ENCODE results near the gene BCLAF3. TPM values are rescaled to one million over a fixed set of nuclear protein-coding genes. Genes with fewer than 3 reads are reported as not detected.

Gene BCLAF3
- total and polyA plus RNA-seq, 9 of the 15 experiments (the other 6 are each of a cell fraction or from before 2014, with no cell fraction given) = 0.73 to 4.6 (median 2.5) TPM

- H3K4me2 ChIP-seq (ENCODE audit: insufficient read depth, low read length) = no peak overlapping the region
- no peaks in the 10 kb centered on the region for H3K9me1 ChIP-seq (ENCODE audit: control insufficient read depth, insufficient read depth, low read length)
- in situ Hi-C loops (cut with MboI) = no loop called here
- POLR2A ChIA-PET = no interaction called here
- no peak overlapping the region for H3K9ac ChIP-seq (ENCODE audit: insufficient read depth in 1 of 2, low read depth in 2 of 2, low read length in 2 of 2)
- intact Hi-C loops (cut with micrococcal nuclease) = no loop called here
- ATAC-seq = no peak
- H3K4me1 ChIP-seq (replicated peaks in 1 of 2; ENCODE audit: control insufficient read depth in 2 of 2, insufficient read depth in 2 of 2, low read length in 2 of 2) = peaks cover 4 to 9% of the 10 kb centered on the region in 2 experiments; a peak in 2 of 5 replicates
- WGBS (ENCODE audit: insufficient coverage, low coverage, missing lambda C conversion rate) = 83% methylated on average over 1 of the region's 3 CpGs
- no TSS peak for BruUV-seq (replicated peaks)
- no peaks in the 10 kb centered on the region for H4K20me1 ChIP-seq (replicated peaks; ENCODE audit: control insufficient read depth, insufficient read depth, low read length)
- CTCF ChIA-PET (ENCODE audit: low intra/inter-chr PET ratio) = no interaction called here
- H3K4me3 ChIP-seq = no peak overlapping the region
- TF ChIP-seq ZNF764 (CRISPR knock-in tag; IDR thresholded peaks at IDR 0.05; ENCODE audit: low read depth) (no peak), GABPB1 (CRISPR knock-in tag; IDR thresholded peaks at IDR 0.05) (no peak), IRF9 (tag; IDR thresholded peaks at IDR 0.05) (no peak), ZNF57 (CRISPR knock-in tag; IDR thresholded peaks at IDR 0.05) (no peak), ZNF140 (CRISPR knock-in tag; IDR thresholded peaks at IDR 0.05) (no peak)
- H3K9me3 ChIP-seq (replicated peaks; ENCODE audit: control insufficient read depth, insufficient read depth, low read depth, low read length) = no peaks in the 10 kb centered on the region
- H3K79me2 ChIP-seq (ENCODE audit: control insufficient read depth, insufficient read depth, low read length) = no peaks in the 10 kb centered on the region
- no peak overlapping the region for H2AFZ ChIP-seq (ENCODE audit: low read depth, low read length)
- H3K36me3 ChIP-seq (ENCODE audit: control insufficient read depth, insufficient read depth, low read length) = no peaks in the 10 kb centered on the region
- FAIRE-seq = no peak
- DNase-seq (ENCODE audit: extremely low read depth in 1 of 4, low spot score in 3 of 4) = no peak
- no peaks in the 10 kb centered on the region for H3K27me3 ChIP-seq (ENCODE audit: control insufficient read depth in 2 of 2, insufficient read depth in 2 of 2, low read length in 2 of 2)
- no peak overlapping the region for H3K27ac ChIP-seq (ENCODE audit: extremely low read depth, low read depth, low read length)
Observed at GRCh38 chrX:19986531-19986930, 4.3 kb downstream of the BCLAF3 start.

GRCh38 chrX:19981947-19982346 is 8.9 kb downstream of the BCLAF3 start:
- Histone ChIP-seq H3K9me1 (ENCODE audit: control insufficient read depth, insufficient read depth, low read length) (no peaks in the 10 kb centered on the region), H3K79me2 (ENCODE audit: control insufficient read depth, insufficient read depth, low read length) (no peaks in the 10 kb centered on the region), H2AFZ (ENCODE audit: low read depth, low read length) (no peak overlapping the region), H3K36me3 (ENCODE audit: control insufficient read depth, insufficient read depth, low read length) (no peaks in the 10 kb centered on the region), H3K4me1 (replicated peaks in 1 of 2; ENCODE audit: control insufficient read depth in 2 of 2, insufficient read depth in 2 of 2, low read length in 2 of 2) (no peaks in the 10 kb centered on the region), H3K9ac (ENCODE audit: insufficient read depth in 1 of 2, low read depth in 2 of 2, low read length in 2 of 2) (no peak overlapping the region), H3K4me3 (no peak overlapping the region), H3K27me3 (ENCODE audit: control insufficient read depth in 2 of 2, insufficient read depth in 2 of 2, low read length in 2 of 2) (no peaks in the 10 kb centered on the region), H3K9me3 (replicated peaks; ENCODE audit: control insufficient read depth, insufficient read depth, low read depth, low read length) (no peaks in the 10 kb centered on the region), H4K20me1 (replicated peaks; ENCODE audit: control insufficient read depth, insufficient read depth, low read length) (no peaks in the 10 kb centered on the region), H3K27ac (ENCODE audit: extremely low read depth, low read depth, low read length) (no peak overlapping the region), H3K4me2 (ENCODE audit: insufficient read depth, low read length) (no peak overlapping the region)
- in situ Hi-C loops (cut with MboI) (no loop called here), intact Hi-C loops (cut with micrococcal nuclease) (no loop called here)
- WGBS (ENCODE audit: insufficient coverage, low coverage, missing lambda C conversion rate) = 44% methylated on average over 2 of the region's 2 CpGs
- BruUV-seq (replicated peaks) = no TSS peak
- ChIA-PET CTCF (ENCODE audit: low intra/inter-chr PET ratio) (no interaction called here), POLR2A (no interaction called here)
- no peak for DNase-seq (ENCODE audit: extremely low read depth in 1 of 4, low spot score in 3 of 4)
- no peak for FAIRE-seq
- no peak for ATAC-seq
- TF ChIP-seq ATF7 (IDR thresholded peaks at IDR 0.05) (no peak), MIER1 (IDR thresholded peaks at IDR 0.05; ENCODE audit: low read depth) (no peak), GTF3C2 (IDR thresholded peaks at IDR 0.05; ENCODE audit: borderline replicate concordance, extremely low read depth, insufficient read length) (no peak), ZNF695 (CRISPR knock-in tag; IDR thresholded peaks at IDR 0.05) (no peak), SRF (CRISPR knock-in tag; IDR thresholded peaks at IDR 0.05) (no peak), KDM4B (IDR thresholded peaks at IDR 0.05; ENCODE audit: borderline replicate concordance in 2 of 2, low read depth in 1 of 2) (no peak)

Data from K562 (cell line).